SKM-1 treated with dmso at 0.1 percent for 144 hours (cell line): ENCODE data around the gene DRAXIN.

Experiments used
- DNase-seq: peaks from one replicate; lab custom pipeline; 2025; ENCODE audit not compliant: unreplicated experiment; lab: John Stamatoyannopoulos, UW

The DRAXIN gene

GRCh38 chr1:11684070-11684469, 7.4 kb upstream of the DRAXIN start:
- no peak for DNase-seq

GRCh38 chr1:11685210-11685752, 6.2 kb upstream of the DRAXIN start:
- DNase-seq, result no peak

- no peak for DNase-seq
These were observed 3.0 kb upstream of the DRAXIN start for GRCh38 chr1:11688506-11688905.

- DNase-seq, result no peak
These were observed 861 bp upstream of the DRAXIN start for GRCh38 chr1:11690397-11691301.

- no peak for DNase-seq
These were observed 610 bp downstream of the DRAXIN start for GRCh38 chr1:11691928-11692711.

GRCh38 chr1:11693024-11693590, 1.6 kb downstream of the DRAXIN start:
- peak; percentile 44 for DNase-seq

GRCh38 chr1:11693917-11694316, 2.4 kb downstream of the DRAXIN start:
- DNase-seq, result no peak

- no peak for DNase-seq
These were observed 4.4 kb downstream of the DRAXIN start for GRCh38 chr1:11695861-11696260.

GRCh38 chr1:11697188-11697892, 5.8 kb downstream of the DRAXIN start:
- DNase-seq, result no peak

GRCh38 chr1:11697893-11698210, 6.3 kb downstream of the DRAXIN start:
- no peak for DNase-seq

- no peak for DNase-seq
These were observed 9.3 kb downstream of the DRAXIN start for GRCh38 chr1:11700601-11701467.

GRCh38 chr1:11701551-11701961, 10.0 kb downstream of the DRAXIN start:
- no peak for DNase-seq

GRCh38 chr1:11701981-11702803, 10.7 kb downstream of the DRAXIN start:
- no peak for DNase-seq

GRCh38 chr1:11703357-11704193, 12.1 kb downstream of the DRAXIN start:
- no peak for DNase-seq

- no peak for DNase-seq
These were observed 12.7 kb downstream of the DRAXIN start for GRCh38 chr1:11704194-11704529.

GRCh38 chr1:11704691-11705475, 13.4 kb downstream of the DRAXIN start:
- DNase-seq, result no peak

- no peak for DNase-seq
These were observed 14.1 kb downstream of the DRAXIN start for GRCh38 chr1:11705596-11705995.

GRCh38 chr1:11706292-11706691, 14.8 kb downstream of the DRAXIN start:
- no peak for DNase-seq
